ENCODE data around the gene DLGAP4.

DNA sequence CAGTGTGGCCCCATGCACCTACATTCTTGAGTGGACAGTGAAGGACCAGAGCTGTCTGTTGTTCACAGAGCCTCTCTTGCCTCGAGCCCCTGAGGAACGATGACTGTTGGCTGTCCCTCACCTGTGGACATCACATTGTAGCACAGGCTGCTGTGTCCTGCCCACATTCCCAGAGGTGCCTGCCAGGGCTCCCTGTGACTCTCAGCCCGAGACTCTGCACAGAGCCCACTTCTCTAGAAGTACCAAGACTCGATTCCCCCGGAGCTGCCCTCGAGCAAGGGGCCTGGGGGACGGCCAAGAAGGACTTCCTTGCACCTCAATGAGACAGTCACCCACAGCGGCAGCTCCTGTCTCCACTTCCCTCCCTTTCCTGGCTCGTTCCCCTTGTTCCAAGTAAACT lies 28.6 kb upstream of the DLGAP4 start:
- TF ChIP-seq, protein P1, sequence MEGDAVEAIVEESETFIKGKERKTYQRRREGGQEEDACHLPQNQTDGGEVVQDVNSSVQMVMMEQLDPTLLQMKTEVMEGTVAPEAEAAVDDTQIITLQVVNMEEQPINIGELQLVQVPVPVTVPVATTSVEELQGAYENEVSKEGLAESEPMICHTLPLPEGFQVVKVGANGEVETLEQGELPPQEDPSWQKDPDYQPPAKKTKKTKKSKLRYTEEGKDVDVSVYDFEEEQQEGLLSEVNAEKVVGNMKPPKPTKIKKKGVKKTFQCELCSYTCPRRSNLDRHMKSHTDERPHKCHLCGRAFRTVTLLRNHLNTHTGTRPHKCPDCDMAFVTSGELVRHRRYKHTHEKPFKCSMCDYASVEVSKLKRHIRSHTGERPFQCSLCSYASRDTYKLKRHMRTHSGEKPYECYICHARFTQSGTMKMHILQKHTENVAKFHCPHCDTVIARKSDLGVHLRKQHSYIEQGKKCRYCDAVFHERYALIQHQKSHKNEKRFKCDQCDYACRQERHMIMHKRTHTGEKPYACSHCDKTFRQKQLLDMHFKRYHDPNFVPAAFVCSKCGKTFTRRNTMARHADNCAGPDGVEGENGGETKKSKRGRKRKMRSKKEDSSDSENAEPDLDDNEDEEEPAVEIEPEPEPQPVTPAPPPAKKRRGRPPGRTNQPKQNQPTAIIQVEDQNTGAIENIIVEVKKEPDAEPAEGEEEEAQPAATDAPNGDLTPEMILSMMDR (IDR thresholded peaks at IDR 0.05; ENCODE audit: insufficient read depth, low read length), result no peak
- TF ChIP-seq POLR2AphosphoS5 (IDR thresholded peaks at IDR 0.05; ENCODE audit: low read depth), result no peak
- TF ChIP-seq, protein P2, sequence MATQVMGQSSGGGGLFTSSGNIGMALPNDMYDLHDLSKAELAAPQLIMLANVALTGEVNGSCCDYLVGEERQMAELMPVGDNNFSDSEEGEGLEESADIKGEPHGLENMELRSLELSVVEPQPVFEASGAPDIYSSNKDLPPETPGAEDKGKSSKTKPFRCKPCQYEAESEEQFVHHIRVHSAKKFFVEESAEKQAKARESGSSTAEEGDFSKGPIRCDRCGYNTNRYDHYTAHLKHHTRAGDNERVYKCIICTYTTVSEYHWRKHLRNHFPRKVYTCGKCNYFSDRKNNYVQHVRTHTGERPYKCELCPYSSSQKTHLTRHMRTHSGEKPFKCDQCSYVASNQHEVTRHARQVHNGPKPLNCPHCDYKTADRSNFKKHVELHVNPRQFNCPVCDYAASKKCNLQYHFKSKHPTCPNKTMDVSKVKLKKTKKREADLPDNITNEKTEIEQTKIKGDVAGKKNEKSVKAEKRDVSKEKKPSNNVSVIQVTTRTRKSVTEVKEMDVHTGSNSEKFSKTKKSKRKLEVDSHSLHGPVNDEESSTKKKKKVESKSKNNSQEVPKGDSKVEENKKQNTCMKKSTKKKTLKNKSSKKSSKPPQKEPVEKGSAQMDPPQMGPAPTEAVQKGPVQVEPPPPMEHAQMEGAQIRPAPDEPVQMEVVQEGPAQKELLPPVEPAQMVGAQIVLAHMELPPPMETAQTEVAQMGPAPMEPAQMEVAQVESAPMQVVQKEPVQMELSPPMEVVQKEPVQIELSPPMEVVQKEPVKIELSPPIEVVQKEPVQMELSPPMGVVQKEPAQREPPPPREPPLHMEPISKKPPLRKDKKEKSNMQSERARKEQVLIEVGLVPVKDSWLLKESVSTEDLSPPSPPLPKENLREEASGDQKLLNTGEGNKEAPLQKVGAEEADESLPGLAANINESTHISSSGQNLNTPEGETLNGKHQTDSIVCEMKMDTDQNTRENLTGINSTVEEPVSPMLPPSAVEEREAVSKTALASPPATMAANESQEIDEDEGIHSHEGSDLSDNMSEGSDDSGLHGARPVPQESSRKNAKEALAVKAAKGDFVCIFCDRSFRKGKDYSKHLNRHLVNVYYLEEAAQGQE (IDR thresholded peaks at IDR 0.05; ENCODE audit: insufficient replicate concordance, low read depth), result no peak
- TF ChIP-seq SPI1 (IDR thresholded peaks at IDR 0.05; ENCODE audit: borderline replicate concordance, low read depth), result no peak
